ENCODE measurements around the gene INPP5A. TPM values are rescaled to one million over a fixed set of nuclear protein-coding genes. Genes with fewer than 3 reads are reported as not detected.

INPP5A gene
- total RNA-seq, 1 experiment from 2014 or later: 22.6 TPM

DNA sequence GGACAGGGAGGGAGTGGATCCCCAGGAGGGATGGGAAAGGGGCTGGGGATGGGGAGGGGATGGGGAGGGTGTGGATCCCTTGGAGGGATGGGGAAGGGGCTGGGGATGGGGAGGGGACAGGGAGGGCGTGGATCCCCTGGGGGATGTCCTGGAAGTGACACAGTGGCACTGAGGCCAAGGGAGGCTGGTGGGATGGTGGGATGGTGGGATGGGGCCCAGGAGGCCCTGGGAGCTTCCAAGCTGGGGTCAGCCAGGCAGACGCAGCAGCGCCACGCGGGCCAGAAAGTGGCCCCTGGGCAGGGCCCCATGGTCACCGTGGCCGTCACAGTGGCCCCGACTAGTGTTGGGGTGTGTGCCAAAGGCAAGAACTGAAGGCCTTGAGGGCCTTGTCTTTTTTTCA, 67.8 kb downstream of the INPP5A start:
- POLR2A ChIA-PET (ENCODE audit: unreplicated experiment): no interaction called here
- Histone ChIP-seq H2AFZ (ENCODE audit: low read length) (no peak overlapping the region), H3K36me3 (ENCODE audit: low read depth, low read length) (peaks cover 1% of the 10 kb centered on the region; the same call in 1 of the 2 replicates), H3K4me1 (ENCODE audit: insufficient read depth, low read length) (no peaks in the 10 kb centered on the region), H3K9ac (ENCODE audit: low read length) (no peak overlapping the region), H3K79me2 (ENCODE audit: low read length) (0 out of 2 replicates have a peak, but pooled peaks cover 10% of the 10 kb centered on the region), H3K27ac (ENCODE audit: low read length) (no peak overlapping the region), H3K4me3 (ENCODE audit: low read length) (no peak overlapping the region), H3K9me2 (replicated peaks; ENCODE audit: low read length) (no peaks in the 10 kb centered on the region), H3K9me3 (ENCODE audit: low read length) (no peaks in the 10 kb centered on the region), H4K20me1 (ENCODE audit: low read length) (no peaks in the 10 kb centered on the region), H3K4me2 (ENCODE audit: low read length) (no peak overlapping the region), H3F3A (ENCODE audit: low read length, unreplicated experiment) (no peaks in the 10 kb centered on the region), H3K27me3 (ENCODE audit: low read length) (no peaks in the 10 kb centered on the region)
- no peak for DNase-seq
- BruUV-seq (replicated peaks): no TSS peak
- intact Hi-C loops (cut with micrococcal nuclease): no loop called here
- CTCF ChIA-PET: no interaction called here
- TF ChIP-seq CTCF (conservative IDR thresholded peaks at IDR 0.05; ENCODE audit: low read depth, low read length) (no peak), EZH2 (IDR thresholded peaks at IDR 0.05; ENCODE audit: low read length, unreplicated experiment) (no peak), EZH2phosphoT487 (IDR thresholded peaks at IDR 0.05; ENCODE audit: borderline replicate concordance, low read length) (no peak)
- no peak for ATAC-seq

- BruUV-seq (replicated peaks): no TSS peak
- CTCF ChIA-PET: no interaction called here
- H3K4me3 ChIP-seq (ENCODE audit: low read length): no peak overlapping the region
These were observed 68.5 kb downstream of the INPP5A start for GRCh38 chr10:132606031-132606491.

More at GRCh38 chr10:132606031-132606491, 68.5 kb downstream of the INPP5A start:
- Histone ChIP-seq H3K79me2 (ENCODE audit: low read length) (0 out of 2 replicates have a peak, but pooled peaks cover 8% of the 10 kb centered on the region), H2AFZ (ENCODE audit: low read length) (no peak overlapping the region), H3K4me1 (ENCODE audit: insufficient read depth, low read length) (no peaks in the 10 kb centered on the region), H3K27me3 (ENCODE audit: low read length) (no peaks in the 10 kb centered on the region), H3K9ac (ENCODE audit: low read length) (no peak overlapping the region), H3K4me2 (ENCODE audit: low read length) (no peak overlapping the region), H3K27ac (ENCODE audit: low read length) (no peak overlapping the region), H3K9me3 (ENCODE audit: low read length) (no peaks in the 10 kb centered on the region), H4K20me1 (ENCODE audit: low read length) (no peaks in the 10 kb centered on the region), H3K36me3 (ENCODE audit: low read depth, low read length) (no peaks in the 10 kb centered on the region), H3F3A (ENCODE audit: low read length, unreplicated experiment) (no peaks in the 10 kb centered on the region), H3K9me2 (replicated peaks; ENCODE audit: low read length) (no peaks in the 10 kb centered on the region)
- TF ChIP-seq CTCF (conservative IDR thresholded peaks at IDR 0.05; ENCODE audit: low read depth, low read length) (no peak), EZH2 (IDR thresholded peaks at IDR 0.05; ENCODE audit: low read length, unreplicated experiment) (no peak), EZH2phosphoT487 (IDR thresholded peaks at IDR 0.05; ENCODE audit: borderline replicate concordance, low read length) (no peak)
- ATAC-seq (no peak), DNase-seq (no peak)
- POLR2A ChIA-PET (ENCODE audit: unreplicated experiment): no interaction called here
- intact Hi-C loops (cut with micrococcal nuclease): no loop called here

Measured in PC-3 (cell line).